GM21619 (cell line): ENCODE measurements around the gene SPATA46.
"Not testable (repeated sequence)": the region's sequence is repeated elsewhere in the genome, so short reads cannot be mapped to it uniquely, and the experiment has no call there.

ENCODE experiments used
- ATAC-seq: cut with Tn5 transposase; IDR thresholded peaks from one replicate; pipeline ENCODE4 v1.9.1; 2021; ENCODE audit not compliant: unreplicated experiment

Gene SPATA46

DNA sequence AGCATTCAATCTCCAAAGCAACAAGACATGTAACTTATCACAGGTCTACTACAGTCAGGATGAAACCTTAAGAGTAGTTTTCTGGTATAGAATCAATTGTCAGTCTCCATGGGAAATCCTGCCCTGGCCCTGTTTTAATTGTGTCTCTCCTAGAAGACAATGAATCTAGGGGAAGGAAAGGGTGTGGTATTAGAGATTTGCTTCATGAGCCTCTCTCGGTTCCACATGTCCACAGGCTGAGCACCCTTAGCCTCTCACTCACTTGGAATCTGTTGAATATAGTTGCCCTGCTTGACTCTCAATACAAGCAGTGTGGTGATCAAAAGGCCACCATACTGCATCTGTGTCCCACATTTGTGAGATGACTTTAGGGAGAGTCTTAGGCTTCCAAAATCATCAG, 17.7 kb downstream of the SPATA46 start:
- ATAC-seq = no peak

DNA sequence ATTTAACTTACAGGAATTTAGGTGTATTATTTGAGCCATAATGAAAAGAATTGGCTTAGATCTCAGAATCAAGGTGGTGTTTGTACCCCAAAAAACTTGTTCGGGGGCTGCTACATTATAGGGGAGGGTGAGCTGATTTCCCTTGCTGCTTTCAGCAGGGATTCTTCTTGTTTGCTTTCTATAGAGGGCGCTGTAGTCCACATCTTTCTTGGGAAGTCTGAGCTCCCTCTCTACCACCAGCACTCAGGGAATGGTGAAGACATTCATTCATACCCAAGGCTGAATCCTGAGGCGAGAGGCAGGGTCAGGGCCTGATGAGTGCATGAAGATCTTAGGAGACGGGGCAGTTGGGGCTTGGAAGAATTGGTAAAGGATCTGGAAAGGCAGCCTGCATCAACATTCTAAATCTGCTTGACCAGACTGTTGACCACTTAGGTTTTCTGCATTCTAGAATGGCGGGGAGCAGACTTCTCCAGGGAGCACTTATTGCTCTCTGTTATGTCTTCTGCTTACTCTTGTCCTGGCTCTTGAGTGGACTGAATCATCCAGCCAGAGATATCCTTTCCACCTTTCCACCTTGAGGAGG, 18.9 kb downstream of the SPATA46 start:
- no peak for ATAC-seq

GRCh38 chr1:162353702-162354101, 23.0 kb downstream of the SPATA46 start:
- no peak for ATAC-seq

- ATAC-seq = no peak
These were observed 23.6 kb downstream of the SPATA46 start for GRCh38 chr1:162353078-162353477.

GRCh38 chr1:162351874-162352273, 24.8 kb downstream of the SPATA46 start:
- not testable (repeated sequence) for ATAC-seq

DNA sequence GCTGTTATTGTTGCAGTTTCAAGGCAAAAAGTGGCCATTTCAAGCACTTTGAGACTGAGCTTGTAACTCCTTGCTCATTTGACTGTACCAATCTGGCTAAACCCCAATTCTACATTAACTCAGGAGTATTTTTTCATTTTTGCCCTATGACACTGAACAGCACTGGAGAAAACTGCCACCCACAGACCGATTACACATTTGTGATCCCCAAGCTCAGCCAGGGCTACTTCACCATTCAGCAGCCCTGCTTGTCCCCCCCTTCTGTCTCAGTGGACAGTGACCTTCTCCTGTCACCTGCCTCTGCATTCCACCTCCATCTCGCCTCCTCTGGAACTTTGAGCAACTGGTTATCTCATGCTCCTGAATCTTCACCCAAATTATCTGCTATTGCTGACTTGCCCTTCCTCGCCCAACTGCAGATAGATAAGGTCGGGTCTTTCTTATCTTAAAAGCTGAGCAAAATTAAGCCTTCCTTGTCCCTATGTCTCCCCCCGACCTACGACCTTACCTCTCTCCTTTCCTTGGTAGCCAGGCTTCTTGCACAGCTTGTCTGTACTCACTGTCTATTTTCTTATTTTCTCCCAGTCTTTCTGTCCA, 25.3 kb downstream of the SPATA46 start:
- no peak for ATAC-seq

DNA sequence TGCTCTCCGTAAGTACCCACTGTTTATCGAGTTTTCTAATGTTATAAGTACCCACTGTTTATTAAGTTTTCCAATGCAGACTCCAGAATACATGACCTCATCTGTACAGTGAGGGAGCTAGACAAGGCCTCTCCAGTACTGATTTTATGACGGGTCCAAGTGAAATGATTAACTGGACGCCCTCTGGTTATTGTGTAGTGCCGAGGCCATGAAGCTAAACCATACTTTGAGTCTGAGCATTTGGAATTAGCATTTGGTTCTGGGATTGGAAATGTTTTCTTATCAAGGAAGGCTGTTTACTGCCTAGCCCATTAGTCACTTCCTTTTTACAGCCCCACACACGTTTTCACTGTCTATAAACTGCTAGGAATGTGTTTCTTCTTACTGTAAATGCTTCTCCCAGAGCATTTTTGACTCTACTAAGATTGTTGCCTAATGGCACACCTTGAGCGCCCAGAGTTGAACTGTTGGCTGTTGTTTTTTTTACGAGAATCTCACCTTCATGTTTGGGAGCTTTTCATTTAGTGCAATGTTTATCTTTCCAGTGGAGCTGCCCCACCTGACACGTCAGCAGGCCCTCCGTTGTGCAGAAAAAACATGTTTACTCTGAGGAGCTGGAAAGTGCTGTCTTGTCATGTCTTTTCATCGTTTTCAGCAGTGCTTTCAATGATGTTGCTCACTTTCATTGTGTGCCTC, 26.9 kb downstream of the SPATA46 start:
- ATAC-seq = no peak

DNA sequence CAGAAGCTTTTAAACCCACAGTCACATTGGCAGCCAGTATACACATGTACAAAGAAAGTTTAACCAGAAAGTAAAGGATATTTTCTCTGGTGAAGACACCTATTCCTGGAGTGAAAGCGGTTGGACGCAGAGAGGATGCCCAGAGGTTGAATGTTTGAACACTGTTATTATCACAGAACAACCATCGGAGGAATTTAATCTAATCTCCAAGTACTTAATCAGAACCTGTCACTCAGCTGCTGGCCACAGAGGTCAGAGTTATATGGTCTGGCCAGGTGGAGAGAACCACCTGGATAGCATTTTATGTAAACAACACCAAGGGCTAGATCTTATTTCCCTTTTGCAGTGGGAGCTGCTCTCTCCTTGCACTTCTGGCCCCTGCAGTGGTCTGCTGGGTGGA, 29.4 kb downstream of the SPATA46 start:
- no peak for ATAC-seq

GRCh38 chr1:162343470-162343869, 33.2 kb downstream of the SPATA46 start:
- no peak for ATAC-seq

DNA sequence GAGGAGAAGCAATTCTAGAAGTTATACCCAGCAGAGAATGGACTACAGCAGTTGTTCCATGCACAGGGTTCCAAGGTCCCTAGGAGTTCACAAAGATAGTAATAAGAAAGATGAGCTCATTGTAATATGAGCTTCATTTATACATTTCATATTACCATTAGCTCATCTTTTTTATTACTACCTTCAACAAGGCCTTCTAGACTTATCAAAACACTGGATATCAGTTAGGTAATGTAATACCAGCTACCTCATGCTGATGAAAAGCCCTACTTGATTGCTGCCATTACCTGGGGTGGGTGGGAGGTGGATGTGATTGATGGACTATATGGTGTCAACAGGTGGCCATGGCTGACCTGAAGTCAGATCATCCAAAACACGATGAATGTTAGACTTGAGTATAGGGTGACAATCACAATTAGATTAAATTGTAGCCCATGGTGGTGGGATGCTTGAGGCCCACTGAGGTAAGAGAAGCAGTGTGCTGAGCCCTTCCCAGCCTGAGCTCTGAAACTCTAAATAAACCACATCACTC, 34.1 kb downstream of the SPATA46 start:
- ATAC-seq = no peak

- ATAC-seq = no peak
These were observed 39.9 kb downstream of the SPATA46 start for GRCh38 chr1:162336621-162337285.

- ATAC-seq = no peak
These were observed 41.5 kb downstream of the SPATA46 start for GRCh38 chr1:162335126-162335525.

- no peak for ATAC-seq
These were observed 42.7 kb downstream of the SPATA46 start for GRCh38 chr1:162333991-162334390.

DNA sequence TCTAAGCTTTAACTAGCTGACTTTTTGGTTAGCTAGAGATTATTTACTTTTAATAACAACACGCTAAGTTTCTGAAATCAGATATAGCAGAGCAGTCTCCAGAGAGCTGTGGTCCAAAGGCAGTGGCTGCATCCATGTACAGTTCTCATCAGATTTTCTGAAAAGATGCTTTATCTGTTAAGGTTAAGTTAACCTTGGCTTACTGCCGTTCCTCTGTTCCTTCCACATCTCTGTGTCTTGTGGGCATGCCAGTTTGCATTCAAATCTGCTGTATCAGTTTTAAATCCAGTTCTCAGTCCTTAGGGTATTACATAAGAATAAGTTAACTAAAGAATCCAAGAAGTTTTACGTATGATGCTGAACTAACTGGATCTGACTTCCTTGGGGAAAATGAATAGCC, 46.8 kb downstream of the SPATA46 start:
- ATAC-seq = no peak

- no peak for ATAC-seq
These were observed 48.1 kb downstream of the SPATA46 start for GRCh38 chr1:162328512-162328911.

GRCh38 chr1:162327788-162328165, 48.9 kb downstream of the SPATA46 start:
- no peak for ATAC-seq

- ATAC-seq = no peak
These were observed 49.4 kb downstream of the SPATA46 start for GRCh38 chr1:162327144-162327787.

DNA sequence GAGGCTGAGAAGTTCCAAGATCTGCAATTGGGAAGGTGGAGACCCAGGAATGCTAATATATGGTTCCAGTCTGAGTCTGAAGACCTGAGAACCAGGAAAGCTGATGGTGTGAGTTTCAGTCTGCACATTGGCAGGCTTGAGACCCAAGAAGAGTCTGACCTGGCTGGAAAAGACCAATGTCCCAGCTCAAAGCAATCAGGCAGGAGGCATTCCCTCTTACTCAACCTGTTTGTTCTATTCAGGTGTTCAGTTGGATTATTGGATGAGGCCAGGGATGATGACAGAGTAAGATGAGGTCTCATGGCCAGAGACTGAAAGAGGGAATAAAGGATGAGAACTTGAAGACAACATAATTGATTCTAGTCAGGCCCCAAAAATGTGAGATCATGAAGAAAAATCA, 50.1 kb downstream of the SPATA46 start:
- no peak for ATAC-seq

DNA sequence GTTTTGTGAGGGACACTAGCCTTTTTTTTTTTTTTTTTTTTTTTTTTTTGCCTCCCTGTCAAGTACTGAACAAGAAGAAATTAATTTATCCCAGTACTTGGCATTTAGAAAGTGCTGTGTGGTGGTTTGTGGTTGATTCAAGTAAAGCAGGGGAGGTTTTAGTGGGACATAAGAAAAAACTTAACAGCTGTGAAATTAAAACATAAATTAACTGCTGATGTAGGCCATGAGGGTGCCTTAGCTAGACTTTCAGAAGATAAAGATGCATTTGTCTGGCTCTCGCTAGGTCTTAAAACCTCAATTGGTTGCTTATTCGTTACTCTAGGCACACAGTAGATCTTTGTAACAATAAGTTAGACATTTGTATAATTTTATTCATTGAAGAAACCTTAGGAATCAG, 52.3 kb downstream of the SPATA46 start:
- ATAC-seq = no peak
